Tibial nerve (tissue), 4 donors: ENCODE results near the gene ZNF280D. TPM values are rescaled to one million over a fixed set of nuclear protein-coding genes. Genes with fewer than 3 reads are reported as not detected.

Source experiments
- DNase-seq, 2 donors: peaks; one replicate each; pipeline ENCODE4 v3.0.0-alpha.2; 2019; ENCODE audit warnings: low spot score in 2 of 2
- H3K27ac ChIP-seq, 4 donors: fragments of 200-600 bp; sonication (generic) in 3 of 4; one replicate each; pipeline ENCODE4 v1.5.1; 2017 to 2019; ENCODE audit warnings: mild to moderate bottlenecking in 1 of 4
- H3K27me3 ChIP-seq, 2 donors: fragments of 200-600 bp; sonication (generic) in 1 of 2; one replicate each; pipeline versions ENCODE4 v1.5.1 to v1.6.0; 2017 to 2019
- H3K36me3 ChIP-seq, 3 donors: fragments of 200-600 bp; sonication (generic); one replicate each; pipeline ENCODE4 v1.5.1; 2018 to 2019
- H3K4me1 ChIP-seq, 4 donors: fragments of 200-600 bp; sonication (generic) in 3 of 4; one replicate each; pipeline ENCODE4 v1.5.1; 2017 to 2019
- H3K4me3 ChIP-seq, 4 donors: fragments of 200-600 bp; sonication (generic) in 3 of 4; one replicate each; pipeline ENCODE4 v1.5.1; 2017 to 2019; ENCODE audit warnings: mild to moderate bottlenecking in 1 of 4, moderate library complexity in 1 of 4
- H3K9me3 ChIP-seq, 4 donors: fragments of 200-600 bp; sonication (generic) in 3 of 4; one replicate each; pipeline ENCODE4 v1.5.1; 2017 to 2019
- EP300 ChIP-seq, 2 donors: sonication (generic); formaldehyde crosslinking; IDR thresholded peaks; one replicate each; pipeline ENCODE4 v1.6.1; 2017; ENCODE audit warnings: antibody characterized with exemption in 2 of 2, mild to moderate bottlenecking in 1 of 2
- POLR2A ChIP-seq, 2 donors: fragments of 450-650 bp; IDR thresholded peaks; one replicate each; pipeline ENCODE4 v1.6.1; 2017; ENCODE audit warnings: antibody characterized with exemption in 2 of 2, mild to moderate bottlenecking in 2 of 2, moderate library complexity in 2 of 2
- WGBS, 2 donors: methylation state at CpG; one replicate each; pipeline ENCODE4 v1.1.5; 2018; 5-methylcytosine and 5-hydroxymethylcytosine counted together
- total RNA-seq, 4 donors: library from RNA; depleted of rRNA; stranded (reverse); fragments of >200 nt; gene quantifications; one replicate each; pipeline ENCODE4 v1.1.0, GENCODE V29; 2016
- TF ChIP-seq, protein P1 (sequence below), 5 experiments: fragments of 200-600 bp in 3 of 5; fragments of 450-650 bp in 2 of 5; sonication (generic) in 3 of 5; IDR thresholded peaks; one replicate each; pipeline ENCODE4 v1.5.1; 2016 to 2019; ENCODE audit warnings: antibody characterized with exemption in 5 of 5, mild to moderate bottlenecking in 3 of 5, moderate library complexity in 2 of 5

Gene ZNF280D
- total RNA-seq, 4 donors from 2014 or later: 60.6 to 107 (median 75.2) TPM

DNA sequence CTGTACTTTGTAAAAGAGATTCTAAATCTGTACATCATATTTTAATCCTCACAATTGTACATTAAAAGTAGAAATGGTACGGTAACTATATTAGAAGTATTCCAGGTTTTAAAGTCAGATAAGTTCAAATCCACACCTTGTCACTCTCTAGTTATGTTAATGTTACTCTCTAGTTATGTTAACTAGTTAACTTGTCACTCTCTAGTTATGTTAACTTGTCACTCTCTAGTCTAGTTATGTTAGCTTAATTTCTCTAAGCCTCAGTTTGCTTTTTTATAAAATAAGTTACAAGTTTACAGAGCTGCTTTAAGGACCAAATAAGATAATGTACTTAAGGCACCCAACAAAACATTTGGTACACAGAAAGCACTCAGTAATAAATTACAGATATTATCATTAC lies 42.6 kb downstream of the ZNF280D start:
- no peak overlapping the region for H3K4me3 ChIP-seq

DNA sequence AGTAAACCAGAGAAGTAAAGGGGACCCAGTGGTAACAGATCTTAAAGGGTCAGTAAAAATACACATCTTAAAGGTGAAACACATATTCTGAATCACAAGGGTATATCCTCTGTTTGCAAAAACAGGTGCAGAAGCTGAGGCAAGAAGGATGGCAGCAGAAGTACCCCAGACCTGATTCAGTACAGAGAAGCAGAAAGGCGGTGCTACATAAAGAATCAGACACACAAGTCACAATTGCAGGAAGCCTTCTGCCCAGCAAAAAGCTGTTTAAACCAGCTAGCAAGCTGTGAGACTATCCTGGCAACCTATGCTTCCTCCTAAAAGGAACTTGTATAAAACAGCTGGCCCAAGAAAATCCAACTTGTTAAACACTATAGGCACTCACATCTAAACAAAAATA lies 49.4 kb downstream of the ZNF280D start:
- no peaks in the 10 kb centered on the region for H3K9me3 ChIP-seq

More for the DNA sequence above, 42.6 kb downstream of the ZNF280D start:
- peaks cover 0 to 19% (median 0%) of the 10 kb centered on the region in 3 donors for H3K36me3 ChIP-seq
- TF ChIP-seq POLR2A (IDR thresholded peaks at IDR 0.05) (no peak), EP300 (IDR thresholded peaks at IDR 0.05) (no peak)
- TF ChIP-seq, protein P1, sequence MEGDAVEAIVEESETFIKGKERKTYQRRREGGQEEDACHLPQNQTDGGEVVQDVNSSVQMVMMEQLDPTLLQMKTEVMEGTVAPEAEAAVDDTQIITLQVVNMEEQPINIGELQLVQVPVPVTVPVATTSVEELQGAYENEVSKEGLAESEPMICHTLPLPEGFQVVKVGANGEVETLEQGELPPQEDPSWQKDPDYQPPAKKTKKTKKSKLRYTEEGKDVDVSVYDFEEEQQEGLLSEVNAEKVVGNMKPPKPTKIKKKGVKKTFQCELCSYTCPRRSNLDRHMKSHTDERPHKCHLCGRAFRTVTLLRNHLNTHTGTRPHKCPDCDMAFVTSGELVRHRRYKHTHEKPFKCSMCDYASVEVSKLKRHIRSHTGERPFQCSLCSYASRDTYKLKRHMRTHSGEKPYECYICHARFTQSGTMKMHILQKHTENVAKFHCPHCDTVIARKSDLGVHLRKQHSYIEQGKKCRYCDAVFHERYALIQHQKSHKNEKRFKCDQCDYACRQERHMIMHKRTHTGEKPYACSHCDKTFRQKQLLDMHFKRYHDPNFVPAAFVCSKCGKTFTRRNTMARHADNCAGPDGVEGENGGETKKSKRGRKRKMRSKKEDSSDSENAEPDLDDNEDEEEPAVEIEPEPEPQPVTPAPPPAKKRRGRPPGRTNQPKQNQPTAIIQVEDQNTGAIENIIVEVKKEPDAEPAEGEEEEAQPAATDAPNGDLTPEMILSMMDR (IDR thresholded peaks at IDR 0.05): no peak
- H3K27ac ChIP-seq: no peak overlapping the region
- no peaks in the 10 kb centered on the region for H3K27me3 ChIP-seq
- 86 to 89% methylated on average over 1 of the region's 1 CpG for WGBS, 2 donors
- no peak for DNase-seq
- no peaks in the 10 kb centered on the region for H3K4me1 ChIP-seq
- H3K9me3 ChIP-seq: no peaks in the 10 kb centered on the region

DNA sequence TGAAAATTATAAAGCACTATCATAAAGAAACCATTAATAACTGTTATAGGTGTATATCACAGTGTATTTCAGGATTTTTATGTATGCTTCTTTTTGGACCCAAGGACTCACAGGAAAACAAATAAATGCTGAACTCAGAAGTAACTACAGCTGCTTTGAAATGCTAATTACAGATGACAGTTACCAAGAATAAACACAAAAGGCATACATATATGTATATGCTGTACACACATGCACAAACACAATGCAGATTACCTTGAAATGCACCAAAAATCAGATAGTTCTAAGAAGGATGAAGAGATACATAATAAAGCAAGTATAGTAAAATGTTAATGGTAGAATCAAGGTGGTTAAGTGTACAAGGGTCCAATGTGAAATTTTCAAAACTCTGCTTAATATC lies 52.2 kb downstream of the ZNF280D start:
- no peak overlapping the region for H3K4me3 ChIP-seq
- no peaks in the 10 kb centered on the region for H3K9me3 ChIP-seq
- H3K27me3 ChIP-seq: no peaks in the 10 kb centered on the region
- H3K27ac ChIP-seq: no peak overlapping the region
- DNase-seq: no peak
- H3K4me1 ChIP-seq: peaks cover 0 to 14% (median 0%) of the 10 kb centered on the region in 4 donors
- TF ChIP-seq POLR2A (IDR thresholded peaks at IDR 0.05) (no peak), EP300 (IDR thresholded peaks at IDR 0.05) (no peak)
- TF ChIP-seq, protein P1 (IDR thresholded peaks at IDR 0.05): no peak
- peaks cover 0 to 23% (median 0%) of the 10 kb centered on the region in 3 donors for H3K36me3 ChIP-seq

More for the DNA sequence above, 49.4 kb downstream of the ZNF280D start:
- Histone ChIP-seq H3K27me3 (no peaks in the 10 kb centered on the region), H3K36me3 (peaks cover 0 to 10% (median 0%) of the 10 kb centered on the region in 3 donors), H3K4me1 (peaks cover 0 to 14% (median 0%) of the 10 kb centered on the region in 4 donors), H3K27ac (no peak overlapping the region), H3K4me3 (no peak overlapping the region)
- WGBS, 2 donors: 84 to 90% methylated on average over 1 of the region's 1 CpG
- DNase-seq: no peak
- no peak for TF ChIP-seq POLR2A (IDR thresholded peaks at IDR 0.05)
- TF ChIP-seq EP300 (IDR thresholded peaks at IDR 0.05): no peak
- TF ChIP-seq, protein P1 (IDR thresholded peaks at IDR 0.05): no peak

DNA sequence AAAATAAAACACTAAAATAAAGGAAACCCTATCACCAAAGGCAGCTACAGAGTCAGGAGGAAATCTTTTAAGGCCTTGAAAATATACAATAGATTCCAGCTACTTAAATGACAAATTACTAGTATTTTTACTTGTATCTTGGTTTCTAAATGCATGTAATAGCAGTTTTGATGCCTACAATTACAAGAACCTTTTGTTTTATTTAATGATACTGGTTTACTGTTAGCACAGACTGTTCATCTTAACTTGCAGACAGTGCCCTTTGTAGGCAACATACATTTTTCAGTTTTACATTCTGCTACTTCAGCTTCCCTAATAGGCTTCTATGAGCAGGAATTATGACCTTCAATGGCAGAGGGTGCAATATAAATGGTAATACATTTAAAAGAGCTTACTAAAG lies 54.1 kb downstream of the ZNF280D start:
- Histone ChIP-seq H3K9me3 (no peaks in the 10 kb centered on the region), H3K27ac (no peak overlapping the region), H3K4me3 (no peak overlapping the region), H3K4me1 (peaks cover 0 to 7% (median 0%) of the 10 kb centered on the region in 4 donors), H3K36me3 (peaks cover 0 to 31% (median 0%) of the 10 kb centered on the region in 3 donors), H3K27me3 (no peaks in the 10 kb centered on the region)
- DNase-seq: no peak
- TF ChIP-seq POLR2A (IDR thresholded peaks at IDR 0.05) (no peak), EP300 (IDR thresholded peaks at IDR 0.05) (no peak)
- TF ChIP-seq, protein P1 (IDR thresholded peaks at IDR 0.05): no peak

DNA sequence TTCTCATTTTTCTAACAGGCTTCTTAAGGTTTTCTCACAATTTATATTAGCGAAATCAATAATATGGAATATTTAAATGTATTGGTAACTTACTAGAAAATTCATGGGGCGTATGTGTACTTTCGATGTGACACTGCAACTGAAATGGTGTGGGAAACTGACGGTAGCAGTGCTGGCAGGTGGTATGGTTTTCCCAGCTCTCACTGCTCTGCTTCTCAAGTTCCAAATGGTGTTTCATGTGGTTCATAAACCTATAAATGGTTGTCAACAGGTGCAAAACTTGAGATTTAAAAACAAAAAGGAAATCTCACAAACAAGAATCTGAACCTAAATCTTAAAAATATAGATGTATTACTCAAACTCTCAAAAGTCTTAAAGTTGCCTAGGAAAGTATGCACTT lies 54.7 kb downstream of the ZNF280D start:
- WGBS, 2 donors: 97 to 98% methylated on average over 4 of the region's 4 CpGs

DNA sequence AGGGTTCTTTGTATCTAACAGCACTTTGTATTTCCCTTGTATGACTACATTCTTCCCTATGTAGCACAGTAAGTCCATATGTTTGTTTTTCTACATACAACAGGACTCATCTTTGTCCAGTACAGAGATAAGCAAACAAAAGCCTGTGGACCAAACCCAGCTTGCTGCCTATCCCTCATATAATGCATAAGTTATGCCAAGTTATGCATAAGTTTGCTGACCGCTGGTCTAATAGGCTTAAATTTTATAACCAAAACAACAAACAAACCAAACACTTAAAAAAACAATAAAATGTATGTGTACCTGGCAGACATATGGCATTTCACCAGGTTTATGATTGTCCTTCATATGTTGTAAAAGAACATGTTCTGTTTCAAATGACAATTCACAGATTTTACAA lies 56.0 kb downstream of the ZNF280D start:
- DNase-seq: no peak
- Histone ChIP-seq H3K27ac (no peak overlapping the region), H3K9me3 (no peaks in the 10 kb centered on the region), H3K36me3 (peaks cover 0 to 46% (median 0%) of the 10 kb centered on the region in 3 donors), H3K4me1 (no peaks in the 10 kb centered on the region), H3K4me3 (no peak overlapping the region), H3K27me3 (no peaks in the 10 kb centered on the region)
- TF ChIP-seq, protein P1 (IDR thresholded peaks at IDR 0.05): no peak
- TF ChIP-seq EP300 (IDR thresholded peaks at IDR 0.05) (no peak), POLR2A (IDR thresholded peaks at IDR 0.05) (no peak)
- WGBS, 2 donors: 94 to 98% methylated on average over 1 of the region's 1 CpG

More for the DNA sequence above, 54.7 kb downstream of the ZNF280D start:
- Histone ChIP-seq H3K27me3 (no peaks in the 10 kb centered on the region), H3K27ac (no peak overlapping the region), H3K36me3 (peaks cover 0 to 38% (median 0%) of the 10 kb centered on the region in 3 donors), H3K4me3 (no peak overlapping the region), H3K9me3 (no peaks in the 10 kb centered on the region), H3K4me1 (peaks cover 0 to under 1% (median 0%) of the 10 kb centered on the region in 4 donors)
- DNase-seq: no peak
- TF ChIP-seq EP300 (IDR thresholded peaks at IDR 0.05): no peak
